HCT116 (cell line): ENCODE data around the gene NUTM2E. TPM values are rescaled to one million over a fixed set of nuclear protein-coding genes. Genes with fewer than 3 reads are reported as not detected.
"Not testable (repeated sequence)": the region's sequence is repeated elsewhere in the genome, so short reads cannot be mapped to it uniquely, and the experiment has no call there.

Experiments
- ATAC-seq: fragments of 200-7000 bp; cut with Tn5 transposase; 2 replicates; pipeline ENCODE4 v1.9.1; 2020; ENCODE audit warnings: mild to moderate bottlenecking, moderate library complexity
- BruUV-seq: library from RNA; stranded (reverse); fragments of 400-500 nt; replicated peaks from 2 replicates; lab custom pipeline; 2021; lab: Mats Ljungman, UMichigan
- CTCF ChIA-PET: fragments of 300-600 bp; sonication (Branson Sonifier 250); formaldehyde crosslinking; loops from one replicate; lab custom pipeline; 2021; ENCODE audit warnings: antibody characterized with exemption; lab: Charles Lee
- POLR2A ChIA-PET: fragments of 300-600, 350-600 bp; sonication (Branson Sonifier 250); formaldehyde crosslinking; loops from one replicate; lab custom pipeline; 2021; ENCODE audit warnings: antibody characterized with exemption; lab: Charles Lee
- RAD21 ChIA-PET, 2 experiments: fragments of 300-600 bp; sonication (Branson Sonifier 250); formaldehyde crosslinking; loops; one replicate each; lab custom pipeline; 2023; ENCODE audit warnings: low total read pairs in 2 of 2; ENCODE audit not compliant: uncharacterized antibody in 2 of 2, unreplicated experiment in 2 of 2, low non-redundant PET in 1 of 2; lab: Charles Lee
- DNase-seq: peaks from one replicate; pipeline ENCODE4 v3.0.0-alpha.2; 2010; ENCODE audit warnings: low read depth, low spot score
- H2AFZ ChIP-seq: fragments of 200-600 bp; shearing (Covaris generic), sonication (generic); 2 replicates; pipeline ENCODE4 v1.6.1; 2017; ENCODE audit warnings: low read depth, mixed run types, mixed read lengths, antibody characterized with exemption, low read length; ENCODE audit not compliant: poor library complexity, severe bottlenecking
- H3K27ac ChIP-seq: 2 replicates; pipeline ENCODE4 v1.5.1; 2012; ENCODE audit warnings: low read depth, low read length
- H3K27me3 ChIP-seq: fragments of 200-600 bp; sonication (generic); 2 replicates; pipeline ENCODE4 v1.6.1; 2016; ENCODE audit warnings: mixed run types, low read length, mixed read lengths; ENCODE audit not compliant: insufficient read depth
- H3K36me3 ChIP-seq, 2 experiments: fragments of 200-500 bp in 1 of 2; fragments of 200-600 bp in 1 of 2; sonication (Bioruptor generic) in 1 of 2; sonication (generic) in 1 of 2; 2 replicates each; pipeline versions ENCODE4 v1.5.1 to v1.6.1; 2014 to 2016; ENCODE audit warnings: low read length in 2 of 2, inconsistent platforms in 1 of 2, mixed read lengths in 1 of 2, mixed run types in 1 of 2; ENCODE audit not compliant: insufficient read depth in 2 of 2, control insufficient read depth in 1 of 2
- H3K4me1 ChIP-seq, 2 experiments: fragments of 200-600 bp in 1 of 2; sonication (generic) in 1 of 2; 2 replicates each; pipeline versions ENCODE4 v1.5.1 to v1.6.1; 2012 to 2017; ENCODE audit warnings: low read length in 2 of 2, inconsistent platforms in 1 of 2, mild to moderate bottlenecking in 1 of 2, mixed read lengths in 1 of 2, mixed run types in 1 of 2, moderate library complexity in 1 of 2; ENCODE audit not compliant: insufficient read depth in 2 of 2, control insufficient read depth in 1 of 2
- H3K4me2 ChIP-seq: fragments of 200-600 bp; sonication (generic); 2 replicates; pipeline ENCODE4 v1.6.1; 2017; ENCODE audit warnings: mixed run types, low read length, mixed read lengths
- H3K4me3 ChIP-seq, 2 experiments: fragments of 200-600 bp in 1 of 2; sonication (generic) in 1 of 2; replicated peaks in 1 of 2; 2 replicates each; pipeline ENCODE4 v1.5.1; 2011 to 2016; ENCODE audit warnings: low read length in 2 of 2, control low read depth in 1 of 2, low read depth in 1 of 2, mild to moderate bottlenecking in 1 of 2, mixed read lengths in 1 of 2, mixed run types in 1 of 2
- H3K79me2 ChIP-seq: fragments of 200-600 bp; sonication (generic); 2 replicates; pipeline ENCODE4 v1.6.1; 2017; ENCODE audit warnings: mild to moderate bottlenecking, mixed run types, low read length, moderate library complexity, mixed read lengths; ENCODE audit not compliant: insufficient read depth
- H3K9ac ChIP-seq: fragments of 200-600 bp; sonication (generic); 2 replicates; pipeline ENCODE4 v1.6.1; 2016; ENCODE audit warnings: low read length, mixed read lengths
- H3K9me2 ChIP-seq: fragments of 200-600 bp; sonication (generic), shearing (Covaris generic); 2 replicates; pipeline ENCODE4 v1.6.1; 2017; ENCODE audit warnings: mixed run types, mild to moderate bottlenecking, moderate library complexity; ENCODE audit not compliant: insufficient read depth
- H3K9me3 ChIP-seq, 2 experiments: fragments of 200-500 bp in 1 of 2; fragments of 200-600 bp in 1 of 2; sonication (Bioruptor generic) in 1 of 2; sonication (generic) in 1 of 2; 2 replicates each; pipeline ENCODE4 v1.6.1; 2014 to 2017; ENCODE audit warnings: low read length in 2 of 2, mixed read lengths in 2 of 2, inconsistent platforms in 1 of 2, low read depth in 1 of 2, mild to moderate bottlenecking in 1 of 2, mixed run types in 1 of 2, moderate library complexity in 1 of 2; ENCODE audit not compliant: control insufficient read depth in 1 of 2, insufficient read depth in 1 of 2
- H4K20me1 ChIP-seq: fragments of 200-600 bp; sonication (generic), shearing (Covaris generic); 2 replicates; pipeline ENCODE4 v1.6.1; 2017; ENCODE audit warnings: mixed run types, mild to moderate bottlenecking, moderate library complexity; ENCODE audit not compliant: insufficient read depth
- intact Hi-C: fragments of 100-400 bp; cut with micrococcal nuclease; formaldehyde crosslinking; loops from 2 replicates; pipeline ENCODE4 v1.10.0; 2022
- total RNA-seq: library from RNA; stranded (reverse); gene quantifications from one replicate; pipeline ENCODE4 v1.2.1, GENCODE V29; 2021; ENCODE audit not compliant: unreplicated experiment

The NUTM2E gene
- total RNA-seq, 1 experiment from 2014 or later, result 0.15 TPM

DNA sequence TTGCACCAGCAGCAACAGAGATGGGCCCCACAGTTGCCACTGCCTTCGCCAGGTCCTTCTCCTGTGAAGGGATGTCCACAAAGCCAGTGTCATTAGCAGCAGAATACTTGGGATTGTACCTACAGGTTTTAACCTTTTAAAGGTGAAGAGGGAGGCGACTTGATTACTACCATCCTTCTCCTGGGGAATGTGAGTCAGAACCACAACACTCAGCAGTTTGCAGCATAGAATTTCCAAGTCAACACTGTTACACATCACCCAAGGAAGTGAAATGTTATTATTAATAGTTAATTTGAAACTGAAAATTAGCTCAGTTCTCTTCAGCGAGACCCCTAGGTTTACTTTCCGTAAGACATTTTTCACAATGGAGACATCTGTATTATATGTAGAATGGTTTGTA lies 45.2 kb downstream of the NUTM2E start:
- H3K27me3 ChIP-seq, H2AFZ ChIP-seq, DNase-seq, RAD21 ChIA-PET, H3K79me2 ChIP-seq, H3K9me3 ChIP-seq, H4K20me1 ChIP-seq, H3K27ac ChIP-seq, BruUV-seq, POLR2A ChIA-PET, H3K9me2 ChIP-seq, ATAC-seq, intact Hi-C loops, CTCF ChIA-PET, H3K9ac ChIP-seq, H3K4me2 ChIP-seq, H3K36me3 ChIP-seq, H3K4me3 ChIP-seq, H3K4me1 ChIP-seq: not testable (repeated sequence)

Other genes starting within 250 kb of the NUTM2E start
- gene SFTPA1, start 215.8 kb upstream of the NUTM2E start, total RNA-seq, result 6.5 TPM
- 1.4 TPM for gene NUTM2B, start 123.5 kb upstream of the NUTM2E start, total RNA-seq
- gene SFTPD, start 122.4 kb downstream of the NUTM2E start, total RNA-seq, result 0.66 TPM